ENCODE measurements around the gene RNF6. TPM values are rescaled to one million over a fixed set of nuclear protein-coding genes. Genes with fewer than 3 reads are reported as not detected.

Gene RNF6
- total and polyA plus RNA-seq, 2 donors (not counting 1 experiment from before 2014, with no cell fraction given), result 39.4 to 71.2 TPM

- Histone ChIP-seq H2AFZ (ENCODE audit: low read length) (no peak overlapping the region), H3K27ac (ENCODE audit: insufficient read depth, low read length) (no peak overlapping the region), H3K4me3 (replicated peaks in 1 of 4; ENCODE audit: control extremely low read depth in 1 of 4, insufficient read depth in 1 of 4, low read depth in 3 of 4, low read length in 4 of 4) (no peak overlapping the region), H3K4me1 (ENCODE audit: control insufficient read depth, extremely low read depth, insufficient read depth, low read length) (no peaks in the 10 kb centered on the region), H3K9ac (ENCODE audit: insufficient read depth, low read length) (no peak overlapping the region), H3K36me3 (ENCODE audit: control insufficient read depth, insufficient read depth, low read length) (no peaks in the 10 kb centered on the region), H3K79me2 (ENCODE audit: control insufficient read depth, insufficient read depth, low read length) (no peaks in the 10 kb centered on the region), H3K4me2 (ENCODE audit: extremely low read depth, insufficient read depth, low read length) (no peak overlapping the region), H3K27me3 (ENCODE audit: control insufficient read depth, insufficient read depth, low read length) (peaks cover 7% of the 10 kb centered on the region), H4K20me1 (ENCODE audit: control insufficient read depth, extremely low read depth, insufficient read depth, low read length) (no peaks in the 10 kb centered on the region), H3K9me3 (ENCODE audit: control insufficient read depth, insufficient read depth, low read depth, low read length) (no peaks in the 10 kb centered on the region)
- TF ChIP-seq CTCF (conservative IDR thresholded peaks at IDR 0.05 in 1 of 2, IDR thresholded peaks at IDR 0.05 in 1 of 2; ENCODE audit: low read depth in 1 of 2, low read length in 2 of 2), result no peak
- no peak for TF ChIP-seq EZH2 (IDR thresholded peaks at IDR 0.05; ENCODE audit: low read length, missing control alignments)
- no peak for DNase-seq (ENCODE audit: low read depth in 2 of 2)
Measured at GRCh38 chr13:26179344-26179743, 42.8 kb downstream of the RNF6 start.

- DNase-seq (ENCODE audit: low read depth in 2 of 2), result no peak
- H3K4me2 ChIP-seq (ENCODE audit: extremely low read depth, insufficient read depth, low read length), result no peak overlapping the region
- no peak overlapping the region for H3K4me3 ChIP-seq (replicated peaks in 1 of 4; ENCODE audit: control extremely low read depth in 1 of 4, insufficient read depth in 1 of 4, low read depth in 3 of 4, low read length in 4 of 4)
- no peak overlapping the region for H3K27ac ChIP-seq (ENCODE audit: insufficient read depth, low read length)
- no peaks in the 10 kb centered on the region for H3K36me3 ChIP-seq (ENCODE audit: control insufficient read depth, insufficient read depth, low read length)
- no peaks in the 10 kb centered on the region for H3K27me3 ChIP-seq (ENCODE audit: control insufficient read depth, insufficient read depth, low read length)
- no peaks in the 10 kb centered on the region for H4K20me1 ChIP-seq (ENCODE audit: control insufficient read depth, extremely low read depth, insufficient read depth, low read length)
- no peaks in the 10 kb centered on the region for H3K79me2 ChIP-seq (ENCODE audit: control insufficient read depth, insufficient read depth, low read length)
- no peak overlapping the region for H2AFZ ChIP-seq (ENCODE audit: low read length)
- no peak for TF ChIP-seq EZH2 (IDR thresholded peaks at IDR 0.05; ENCODE audit: low read length, missing control alignments)
- TF ChIP-seq CTCF (conservative IDR thresholded peaks at IDR 0.05 in 1 of 2, IDR thresholded peaks at IDR 0.05 in 1 of 2; ENCODE audit: low read depth in 1 of 2, low read length in 2 of 2), result no peak
- no peaks in the 10 kb centered on the region for H3K9me3 ChIP-seq (ENCODE audit: control insufficient read depth, insufficient read depth, low read depth, low read length)
- H3K4me1 ChIP-seq (ENCODE audit: control insufficient read depth, extremely low read depth, insufficient read depth, low read length), result no peaks in the 10 kb centered on the region
- H3K9ac ChIP-seq (ENCODE audit: insufficient read depth, low read length), result no peak overlapping the region
Measured at GRCh38 chr13:26168835-26169234, 53.3 kb downstream of the RNF6 start.

- H3K4me1 ChIP-seq (ENCODE audit: control insufficient read depth, extremely low read depth, insufficient read depth, low read length), result no peaks in the 10 kb centered on the region
- peak in 1 of 2 donors; percentile 38 for DNase-seq (ENCODE audit: low read depth in 2 of 2)
- H4K20me1 ChIP-seq (ENCODE audit: control insufficient read depth, extremely low read depth, insufficient read depth, low read length), result no peaks in the 10 kb centered on the region
- no peak overlapping the region for H3K4me3 ChIP-seq (replicated peaks in 1 of 4; ENCODE audit: control extremely low read depth in 1 of 4, insufficient read depth in 1 of 4, low read depth in 3 of 4, low read length in 4 of 4)
- no peaks in the 10 kb centered on the region for H3K79me2 ChIP-seq (ENCODE audit: control insufficient read depth, insufficient read depth, low read length)
- H3K4me2 ChIP-seq (ENCODE audit: extremely low read depth, insufficient read depth, low read length), result no peak overlapping the region
- TF ChIP-seq CTCF (conservative IDR thresholded peaks at IDR 0.05 in 1 of 2, IDR thresholded peaks at IDR 0.05 in 1 of 2; ENCODE audit: low read depth in 1 of 2, low read length in 2 of 2), result no peak
- no peak for TF ChIP-seq EZH2 (IDR thresholded peaks at IDR 0.05; ENCODE audit: low read length, missing control alignments)
- no peak overlapping the region for H3K27ac ChIP-seq (ENCODE audit: insufficient read depth, low read length)
- H3K9ac ChIP-seq (ENCODE audit: insufficient read depth, low read length), result no peak overlapping the region
- no peaks in the 10 kb centered on the region for H3K27me3 ChIP-seq (ENCODE audit: control insufficient read depth, insufficient read depth, low read length)
- H3K9me3 ChIP-seq (ENCODE audit: control insufficient read depth, insufficient read depth, low read depth, low read length), result no peaks in the 10 kb centered on the region
- H3K36me3 ChIP-seq (ENCODE audit: control insufficient read depth, insufficient read depth, low read length), result no peaks in the 10 kb centered on the region
- H2AFZ ChIP-seq (ENCODE audit: low read length), result no peak overlapping the region
Measured at GRCh38 chr13:26168237-26168814, 53.8 kb downstream of the RNF6 start.

Data from fibroblast of lung (primary cell).